ENCODE measurements around the gene SOCS2. TPM values are rescaled to one million over a fixed set of nuclear protein-coding genes. Genes with fewer than 3 reads are reported as not detected.

The SOCS2 gene
- total and polyA plus RNA-seq, 10 of the 15 experiments (the other 5 are each of a cell fraction or from before 2014, with no cell fraction given), result 2.6 to 12.0 (median 7.2) TPM

DNA sequence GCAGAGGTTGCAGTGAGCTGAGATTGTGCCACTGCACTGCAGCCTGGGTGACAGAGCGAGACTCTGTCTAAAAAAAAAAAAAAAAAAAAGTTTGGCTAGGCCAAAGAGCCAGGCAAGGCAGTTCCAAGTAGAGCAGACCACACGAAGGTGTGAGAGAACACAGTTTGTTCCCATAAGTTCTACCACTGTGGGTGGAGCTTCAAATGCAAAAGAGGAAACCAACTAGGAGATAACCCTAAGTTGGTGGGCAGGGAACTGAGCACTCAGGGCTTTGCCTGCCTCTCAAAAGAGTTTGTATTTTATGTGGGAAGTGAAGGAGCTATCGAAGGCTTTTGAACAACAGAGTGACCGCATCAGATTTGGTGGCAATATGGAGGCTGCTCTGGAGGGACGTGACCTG, 15.1 kb downstream of the SOCS2 start:
- ChIA-PET SMC1A (ENCODE audit: uncharacterized antibody, unreplicated experiment) (no interaction called here), CTCF (no interaction called here), RAD21 (ENCODE audit: unreplicated experiment) (no interaction called here), POLR2A (interaction anchor here (0.7 kb wide), 1 partner anchor 381 kb away, joined by 6 read pairs; no protein-coding TSS in a partner anchor)
- H3K4me2 ChIP-seq (ENCODE audit: control insufficient read depth, insufficient read depth), result no peak overlapping the region
- H3K79me2 ChIP-seq (ENCODE audit: control insufficient read depth, insufficient read depth, low read length), result no peaks in the 10 kb centered on the region
- H3K9ac ChIP-seq (ENCODE audit: control insufficient read depth, insufficient read depth, low read length), result no peak overlapping the region
- in situ Hi-C loops (cut with MboI), result no loop called here
- H3K9me3 ChIP-seq (replicated peaks; ENCODE audit: control insufficient read depth, insufficient read depth, low read length), result no peaks in the 10 kb centered on the region
- no peak overlapping the region for H3K4me3 ChIP-seq
- no peaks in the 10 kb centered on the region; a peak in 1 of 4 replicates for H3K27me3 ChIP-seq (replicated peaks in 1 of 2; ENCODE audit: control insufficient read depth in 2 of 2, insufficient read depth in 2 of 2, low read length in 1 of 2)
- DNase-seq (ENCODE audit: low read depth, low spot score) (no peak), FAIRE-seq (no peak), ATAC-seq (no peak)
- WGBS (ENCODE audit: insufficient coverage, insufficient replicate concordance, low lambda C conversion rate, missing lambda C conversion rate), result 68% methylated on average over 4 of the region's 5 CpGs
- TF ChIP-seq IRF4 (IDR thresholded peaks at IDR 0.05; ENCODE audit: low read depth, low read length) (no peak), YY1 (IDR thresholded peaks at IDR 0.05; ENCODE audit: low read depth, low read length) (no peak), POLR2AphosphoS2 (IDR thresholded peaks at IDR 0.05; ENCODE audit: low read depth, low read length) (no peak), MXI1 (IDR thresholded peaks at IDR 0.05; ENCODE audit: low read depth, low read length) (no peak), SPI1 (IDR thresholded peaks at IDR 0.05; ENCODE audit: borderline replicate concordance, insufficient read depth, low read depth, low read length) (no peak), SMARCA5 (IDR thresholded peaks at IDR 0.05) (no peak), CBX5 (IDR thresholded peaks at IDR 0.05; ENCODE audit: low read depth) (no peak), EZH2 (IDR thresholded peaks at IDR 0.05; ENCODE audit: borderline replicate concordance, control insufficient read depth, low read depth, low read length) (no peak), NR2C2 (IDR thresholded peaks at IDR 0.05; ENCODE audit: borderline replicate concordance, control insufficient read depth, insufficient read length, low read depth) (no peak), RBBP5 (conservative IDR thresholded peaks at IDR 0.05) (no peak), PAX5 (IDR thresholded peaks at IDR 0.05; ENCODE audit: borderline replicate concordance, low read depth, low read length) (no peak), HDGF (IDR thresholded peaks at IDR 0.05) (no peak)
- TF ChIP-seq, protein P1, sequence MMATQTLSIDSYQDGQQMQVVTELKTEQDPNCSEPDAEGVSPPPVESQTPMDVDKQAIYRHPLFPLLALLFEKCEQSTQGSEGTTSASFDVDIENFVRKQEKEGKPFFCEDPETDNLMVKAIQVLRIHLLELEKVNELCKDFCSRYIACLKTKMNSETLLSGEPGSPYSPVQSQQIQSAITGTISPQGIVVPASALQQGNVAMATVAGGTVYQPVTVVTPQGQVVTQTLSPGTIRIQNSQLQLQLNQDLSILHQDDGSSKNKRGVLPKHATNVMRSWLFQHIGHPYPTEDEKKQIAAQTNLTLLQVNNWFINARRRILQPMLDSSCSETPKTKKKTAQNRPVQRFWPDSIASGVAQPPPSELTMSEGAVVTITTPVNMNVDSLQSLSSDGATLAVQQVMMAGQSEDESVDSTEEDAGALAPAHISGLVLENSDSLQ (IDR thresholded peaks at IDR 0.05), result no peak
- TF ChIP-seq, protein P2, sequence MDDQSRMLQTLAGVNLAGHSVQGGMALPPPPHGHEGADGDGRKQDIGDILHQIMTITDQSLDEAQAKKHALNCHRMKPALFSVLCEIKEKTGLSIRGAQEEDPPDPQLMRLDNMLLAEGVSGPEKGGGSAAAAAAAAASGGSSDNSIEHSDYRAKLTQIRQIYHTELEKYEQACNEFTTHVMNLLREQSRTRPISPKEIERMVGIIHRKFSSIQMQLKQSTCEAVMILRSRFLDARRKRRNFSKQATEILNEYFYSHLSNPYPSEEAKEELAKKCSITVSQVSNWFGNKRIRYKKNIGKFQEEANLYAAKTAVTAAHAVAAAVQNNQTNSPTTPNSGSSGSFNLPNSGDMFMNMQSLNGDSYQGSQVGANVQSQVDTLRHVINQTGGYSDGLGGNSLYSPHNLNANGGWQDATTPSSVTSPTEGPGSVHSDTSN (IDR thresholded peaks at IDR 0.05; ENCODE audit: insufficient replicate concordance, low read depth, low read length), result no peak
- TF ChIP-seq, protein P3, sequence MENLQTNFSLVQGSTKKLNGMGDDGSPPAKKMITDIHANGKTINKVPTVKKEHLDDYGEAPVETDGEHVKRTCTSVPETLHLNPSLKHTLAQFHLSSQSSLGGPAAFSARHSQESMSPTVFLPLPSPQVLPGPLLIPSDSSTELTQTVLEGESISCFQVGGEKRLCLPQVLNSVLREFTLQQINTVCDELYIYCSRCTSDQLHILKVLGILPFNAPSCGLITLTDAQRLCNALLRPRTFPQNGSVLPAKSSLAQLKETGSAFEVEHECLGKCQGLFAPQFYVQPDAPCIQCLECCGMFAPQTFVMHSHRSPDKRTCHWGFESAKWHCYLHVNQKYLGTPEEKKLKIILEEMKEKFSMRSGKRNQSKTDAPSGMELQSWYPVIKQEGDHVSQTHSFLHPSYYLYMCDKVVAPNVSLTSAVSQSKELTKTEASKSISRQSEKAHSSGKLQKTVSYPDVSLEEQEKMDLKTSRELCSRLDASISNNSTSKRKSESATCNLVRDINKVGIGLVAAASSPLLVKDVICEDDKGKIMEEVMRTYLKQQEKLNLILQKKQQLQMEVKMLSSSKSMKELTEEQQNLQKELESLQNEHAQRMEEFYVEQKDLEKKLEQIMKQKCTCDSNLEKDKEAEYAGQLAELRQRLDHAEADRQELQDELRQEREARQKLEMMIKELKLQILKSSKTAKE (IDR thresholded peaks at IDR 0.05; ENCODE audit: low read depth, poor library complexity, severe bottlenecking), result no peak
- TF ChIP-seq, protein P4, sequence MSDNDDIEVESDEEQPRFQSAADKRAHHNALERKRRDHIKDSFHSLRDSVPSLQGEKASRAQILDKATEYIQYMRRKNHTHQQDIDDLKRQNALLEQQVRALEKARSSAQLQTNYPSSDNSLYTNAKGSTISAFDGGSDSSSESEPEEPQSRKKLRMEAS (IDR thresholded peaks at IDR 0.05; ENCODE audit: low read depth, low read length), result no peak
- BruUV-seq (replicated peaks), result no TSS peak
- peaks cover 5% of the 10 kb centered on the region; the same call in 1 of the 2 replicates for H3K4me1 ChIP-seq (ENCODE audit: control insufficient read depth, insufficient read depth, low read length)
- H2AFZ ChIP-seq (ENCODE audit: control insufficient read depth, low read depth, low read length), result no peak overlapping the region
- no peaks in the 10 kb centered on the region for H3K36me3 ChIP-seq (ENCODE audit: control insufficient read depth in 2 of 2, insufficient read depth in 2 of 2, low read length in 1 of 2)
- no peak overlapping the region for H3K27ac ChIP-seq (ENCODE audit: control insufficient read depth, insufficient read depth)
- intact Hi-C loops (cut with micrococcal nuclease; ENCODE audit: unreplicated experiment), result no loop called here
- no peaks in the 10 kb centered on the region for H4K20me1 ChIP-seq (ENCODE audit: control insufficient read depth, insufficient read depth)

All from GM12878 (cell line).